H9 (cell line): ENCODE measurements around the gene IFIH1. TPM values are rescaled to one million over a fixed set of nuclear protein-coding genes. Genes with fewer than 3 reads are reported as not detected.

Experiments used
- DNase-seq: peaks from one replicate; pipeline ENCODE4 v3.0.0-alpha.2; 2017
- H2AFZ ChIP-seq: one replicate; pipeline ENCODE4 v1.6.1; 2013; ENCODE audit warnings: mild to moderate bottlenecking, low read length, control low read depth, moderate library complexity
- H2AK5ac ChIP-seq: 2 replicates; pipeline ENCODE4 v1.6.1; 2013; ENCODE audit warnings: low read length, control low read depth, mixed read lengths; ENCODE audit not compliant: insufficient read length
- H2BK120ac ChIP-seq: one replicate; pipeline ENCODE4 v1.6.1; 2013; ENCODE audit warnings: low read depth, mild to moderate bottlenecking, low read length, control low read depth, inconsistent platforms; ENCODE audit not compliant: poor library complexity, severe bottlenecking
- H2BK12ac ChIP-seq: 2 replicates; pipeline ENCODE4 v1.6.1; 2013; ENCODE audit warnings: low read length, control low read depth, mixed read lengths, low read depth; ENCODE audit not compliant: insufficient read length
- H2BK15ac ChIP-seq: 2 replicates; pipeline ENCODE4 v1.6.1; 2013; ENCODE audit warnings: low read depth, low read length, control low read depth
- H2BK20ac ChIP-seq: one replicate; pipeline ENCODE4 v1.6.1; 2013; ENCODE audit warnings: low read depth, mild to moderate bottlenecking, low read length, control low read depth, inconsistent platforms; ENCODE audit not compliant: poor library complexity, severe bottlenecking
- H2BK5ac ChIP-seq: 2 replicates; pipeline ENCODE4 v1.6.1; 2013; ENCODE audit warnings: low read length, control low read depth, mixed read lengths; ENCODE audit not compliant: insufficient read length
- H3K14ac ChIP-seq: 2 replicates; pipeline ENCODE4 v1.6.1; 2013; ENCODE audit warnings: low read length, control low read depth; ENCODE audit not compliant: insufficient read depth
- H3K18ac ChIP-seq: 2 replicates; pipeline ENCODE4 v1.6.1; 2013; ENCODE audit warnings: low read depth, mild to moderate bottlenecking, mixed read lengths, low read length, control low read depth; ENCODE audit not compliant: insufficient read length
- H3K23ac ChIP-seq: 2 replicates; pipeline ENCODE4 v1.6.1; 2013; ENCODE audit warnings: low read length, control low read depth, mixed read lengths, low read depth; ENCODE audit not compliant: insufficient read length
- H3K23me2 ChIP-seq: 2 replicates; pipeline ENCODE4 v1.6.1; 2013; ENCODE audit warnings: low read depth, mild to moderate bottlenecking, mixed read lengths, low read length, control low read depth; ENCODE audit not compliant: insufficient read length, poor library complexity, severe bottlenecking
- H3K27ac ChIP-seq: 2 replicates; pipeline ENCODE4 v1.5.1; 2013; ENCODE audit warnings: low read length, control low read depth, mixed read lengths, low read depth; ENCODE audit not compliant: insufficient read length
- H3K27me3 ChIP-seq: 2 replicates; pipeline ENCODE4 v1.6.1; 2013; ENCODE audit warnings: low read length, control low read depth, inconsistent platforms; ENCODE audit not compliant: insufficient read depth
- H3K4ac ChIP-seq: 2 replicates; pipeline ENCODE4 v1.6.1; 2013; ENCODE audit warnings: low read depth, mild to moderate bottlenecking, control low read depth, inconsistent platforms, low read length, moderate library complexity
- H3K4me1 ChIP-seq: 2 replicates; pipeline ENCODE4 v1.6.1; 2013; ENCODE audit warnings: low read length, control low read depth, inconsistent platforms; ENCODE audit not compliant: insufficient read depth
- H3K4me2 ChIP-seq: 2 replicates; pipeline ENCODE4 v1.6.1; 2013; ENCODE audit warnings: low read length, control low read depth, mixed read lengths; ENCODE audit not compliant: insufficient read length, insufficient read depth
- H3K56ac ChIP-seq: 2 replicates; pipeline ENCODE4 v1.6.1; 2013; ENCODE audit warnings: low read depth, mild to moderate bottlenecking, mixed read lengths, low read length, control low read depth; ENCODE audit not compliant: insufficient read length
- H3K79me1 ChIP-seq: 2 replicates; pipeline ENCODE4 v1.6.1; 2013; ENCODE audit warnings: low read depth, mild to moderate bottlenecking, moderate library complexity, low read length, control low read depth, inconsistent platforms; ENCODE audit not compliant: insufficient read depth, poor library complexity, severe bottlenecking
- H3K79me2 ChIP-seq: 2 replicates; pipeline ENCODE4 v1.6.1; 2013; ENCODE audit warnings: low read length, control low read depth, inconsistent platforms; ENCODE audit not compliant: insufficient read depth
- H3K9ac ChIP-seq: 2 replicates; pipeline ENCODE4 v1.6.1; 2013; ENCODE audit warnings: low read length, control low read depth, mixed read lengths; ENCODE audit not compliant: insufficient read length; ENCODE audit errors: extremely low read depth
- H3K9me3 ChIP-seq: one replicate; pipeline ENCODE4 v1.6.1; 2013; ENCODE audit warnings: low read depth, low read length, inconsistent platforms; ENCODE audit not compliant: control insufficient read depth
- H3T11ph ChIP-seq: one replicate; pipeline ENCODE4 v1.6.1; 2013; ENCODE audit warnings: mild to moderate bottlenecking, low read length, control low read depth, inconsistent platforms
- H4K20me1 ChIP-seq: one replicate; pipeline ENCODE4 v1.6.1; 2013; ENCODE audit not compliant: control insufficient read depth, insufficient read length, insufficient read depth
- H4K5ac ChIP-seq: 2 replicates; pipeline ENCODE4 v1.6.1; 2013; ENCODE audit warnings: low read depth, mild to moderate bottlenecking, mixed read lengths, low read length, control low read depth; ENCODE audit not compliant: insufficient read length
- H4K8ac ChIP-seq: replicated peaks from 2 replicates; pipeline ENCODE4 v1.6.1; 2013; ENCODE audit warnings: low read length, control low read depth, mixed read lengths, low read depth; ENCODE audit not compliant: insufficient read length
- H4K91ac ChIP-seq: 2 replicates; pipeline ENCODE4 v1.6.1; 2013; ENCODE audit warnings: low read depth, mild to moderate bottlenecking, moderate library complexity, mixed read lengths, low read length, control low read depth; ENCODE audit not compliant: insufficient read length
- H3K27ac Mint-ChIP-seq, 3 experiments: 2 replicates in 2 of 3; 3 replicates in 1 of 3; pipeline ENCODE4 v1.8.0; 2020 to 2021; ENCODE audit warnings: mixed read lengths in 3 of 3, mild to moderate bottlenecking in 1 of 3, moderate library complexity in 1 of 3
- H3K27me3 Mint-ChIP-seq: 2 replicates; pipeline ENCODE4 v1.8.0; 2021; ENCODE audit warnings: low read depth, mild to moderate bottlenecking, moderate library complexity, mixed read lengths
- H3K36me3 Mint-ChIP-seq, 3 experiments: 2 replicates in 2 of 3; 3 replicates in 1 of 3; pipeline ENCODE4 v1.8.0; 2020 to 2021; ENCODE audit warnings: low read depth in 3 of 3, mixed read lengths in 3 of 3; ENCODE audit not compliant: insufficient read depth in 1 of 3
- H3K4me1 Mint-ChIP-seq, 2 experiments: 2 replicates each; pipeline ENCODE4 v1.8.0; 2020; ENCODE audit warnings: mixed read lengths in 2 of 2
- H3K4me3 Mint-ChIP-seq, 2 experiments: 2 replicates in 1 of 2; 3 replicates in 1 of 2; pipeline ENCODE4 v1.8.0; 2020 to 2021; ENCODE audit warnings: mild to moderate bottlenecking in 2 of 2, mixed read lengths in 2 of 2, moderate library complexity in 1 of 2
- H3K9me3 Mint-ChIP-seq, 2 experiments: 2 replicates in 1 of 2; 3 replicates in 1 of 2; pipeline ENCODE4 v1.8.0; 2020; ENCODE audit warnings: mild to moderate bottlenecking in 2 of 2, mixed read lengths in 2 of 2, moderate library complexity in 1 of 2
- total RNA-seq: library from RNA; stranded (reverse); gene quantifications from 2 replicates; pipeline ENCODE4 v1.2.1, GENCODE V29; 2021
- TF ChIP-seq, protein P1 (sequence below): fragments of 200-600 bp; sonication (generic); conservative IDR thresholded peaks from 3 replicates; pipeline ENCODE4 v1.8.0; 2021; ENCODE audit warnings: antibody characterized with exemption, mild to moderate bottlenecking

IFIH1 gene
- total RNA-seq, 1 experiment from 2014 or later: 0.81 TPM

DNA sequence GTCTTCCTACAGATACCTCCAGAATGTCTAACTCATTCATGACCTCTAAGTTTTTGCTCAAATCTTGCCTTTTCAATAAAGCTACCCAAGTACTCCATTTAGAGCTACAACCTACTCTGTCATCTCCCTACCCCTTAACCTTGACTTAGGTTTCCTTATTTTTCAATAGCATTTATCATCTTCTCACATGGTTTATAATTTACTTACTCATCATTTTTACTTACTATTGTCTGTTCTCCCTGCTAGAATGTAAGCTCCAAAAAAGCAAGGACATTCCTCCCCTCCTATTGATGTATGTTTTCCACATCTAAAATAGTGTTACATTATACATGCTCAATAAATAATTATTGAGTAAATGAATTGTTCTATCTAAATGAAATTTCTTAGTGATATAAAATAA is 22.3 kb upstream of the IFIH1 start:
- Histone ChIP-seq H4K5ac (no peak overlapping the region), H3K4me2 (no peak overlapping the region), H3K4me1 (no peaks in the 10 kb centered on the region), H2AFZ (no peak overlapping the region), H3K4ac (no peak overlapping the region), H3K23ac (no peak overlapping the region), H3K27me3 (no peaks in the 10 kb centered on the region), H2BK120ac (no peak overlapping the region), H2AK5ac (no peak overlapping the region), H3K14ac (no peak overlapping the region), H3K56ac (no peak overlapping the region), H2BK15ac (no peak overlapping the region), H4K8ac (no peak overlapping the region), H3K9me3 (no peaks in the 10 kb centered on the region), H3K23me2 (peaks cover 3% of the 10 kb centered on the region), H2BK5ac (no peak overlapping the region), H3T11ph (no peak overlapping the region), H2BK12ac (no peak overlapping the region), H2BK20ac (no peak overlapping the region), H3K27ac (no peak overlapping the region), H4K20me1 (no peaks in the 10 kb centered on the region), H3K9ac (no peak overlapping the region), H3K79me1 (no peaks in the 10 kb centered on the region), H3K18ac (no peak overlapping the region), H3K79me2 (no peaks in the 10 kb centered on the region; the same call in 1 of the 2 replicates), H4K91ac (no peak overlapping the region)
- DNase-seq: no peak
- TF ChIP-seq, protein P1, sequence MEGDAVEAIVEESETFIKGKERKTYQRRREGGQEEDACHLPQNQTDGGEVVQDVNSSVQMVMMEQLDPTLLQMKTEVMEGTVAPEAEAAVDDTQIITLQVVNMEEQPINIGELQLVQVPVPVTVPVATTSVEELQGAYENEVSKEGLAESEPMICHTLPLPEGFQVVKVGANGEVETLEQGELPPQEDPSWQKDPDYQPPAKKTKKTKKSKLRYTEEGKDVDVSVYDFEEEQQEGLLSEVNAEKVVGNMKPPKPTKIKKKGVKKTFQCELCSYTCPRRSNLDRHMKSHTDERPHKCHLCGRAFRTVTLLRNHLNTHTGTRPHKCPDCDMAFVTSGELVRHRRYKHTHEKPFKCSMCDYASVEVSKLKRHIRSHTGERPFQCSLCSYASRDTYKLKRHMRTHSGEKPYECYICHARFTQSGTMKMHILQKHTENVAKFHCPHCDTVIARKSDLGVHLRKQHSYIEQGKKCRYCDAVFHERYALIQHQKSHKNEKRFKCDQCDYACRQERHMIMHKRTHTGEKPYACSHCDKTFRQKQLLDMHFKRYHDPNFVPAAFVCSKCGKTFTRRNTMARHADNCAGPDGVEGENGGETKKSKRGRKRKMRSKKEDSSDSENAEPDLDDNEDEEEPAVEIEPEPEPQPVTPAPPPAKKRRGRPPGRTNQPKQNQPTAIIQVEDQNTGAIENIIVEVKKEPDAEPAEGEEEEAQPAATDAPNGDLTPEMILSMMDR: no peak
- H3K27ac Mint-ChIP-seq: no peak overlapping the region
- H3K36me3 Mint-ChIP-seq: no peaks in the 10 kb centered on the region
- peaks cover 17% of the 10 kb centered on the region for H3K27me3 Mint-ChIP-seq
- H3K4me3 Mint-ChIP-seq: no peak overlapping the region
- H3K9me3 Mint-ChIP-seq: no peaks in the 10 kb centered on the region
- H3K4me1 Mint-ChIP-seq: peaks cover 7 to 10% of the 10 kb centered on the region in 2 experiments
